ENCODE results near the gene CPD.

The CPD gene

GRCh38 chr17:30352240-30352814, 26.4 kb upstream of the CPD start:
- in situ Hi-C loops (cut with MboI; ENCODE audit: low sequenced_read_pairs) = no loop called here

DNA sequence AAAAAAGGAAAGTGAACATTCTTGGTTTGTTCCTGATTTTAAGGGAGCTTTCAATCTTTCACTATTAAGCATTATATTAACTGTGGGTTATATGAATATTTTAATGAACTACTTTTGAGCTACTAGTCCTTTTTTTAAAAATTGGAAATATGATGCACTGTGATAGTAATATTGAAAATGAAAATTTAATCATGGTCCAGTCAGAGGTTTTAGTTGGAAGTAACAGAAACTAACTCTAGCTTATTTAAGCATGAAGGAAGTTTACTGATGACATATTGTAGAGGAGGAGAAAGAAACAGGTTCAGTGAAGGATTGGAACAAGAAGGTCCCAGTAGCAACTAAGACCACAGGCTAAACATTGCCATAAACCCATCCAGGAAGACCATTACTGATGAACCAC, 24.0 kb upstream of the CPD start:
- in situ Hi-C loops (cut with MboI; ENCODE audit: low sequenced_read_pairs) = no loop called here

DNA sequence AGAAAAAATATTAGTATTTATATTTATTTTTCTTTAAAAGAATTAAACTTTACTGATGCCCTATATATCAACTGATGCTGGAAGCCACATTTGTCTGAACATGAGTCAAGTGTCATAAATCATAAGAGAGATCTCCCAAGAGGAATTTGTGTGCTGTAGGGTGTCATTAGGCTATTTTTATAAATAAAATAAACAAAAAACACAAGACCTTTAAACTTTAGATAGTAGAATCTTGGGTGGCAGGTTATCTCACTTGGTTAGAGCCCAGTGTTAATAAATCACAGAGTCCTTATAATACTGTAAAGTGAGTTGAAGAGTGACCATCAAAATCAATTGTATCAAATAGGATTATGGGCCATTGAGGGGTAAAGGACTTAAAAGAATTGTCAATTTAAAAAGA, 21.3 kb upstream of the CPD start:
- in situ Hi-C loops (cut with MboI; ENCODE audit: low sequenced_read_pairs) = no loop called here

GRCh38 chr17:30358055-30358760, 20.5 kb upstream of the CPD start:
- in situ Hi-C loops (cut with MboI; ENCODE audit: low sequenced_read_pairs) = no loop called here

GRCh38 chr17:30360086-30360808, 18.5 kb upstream of the CPD start:
- in situ Hi-C loops (cut with MboI; ENCODE audit: low sequenced_read_pairs) = no loop called here

- in situ Hi-C loops (cut with MboI; ENCODE audit: low sequenced_read_pairs) = no loop called here
Measured at GRCh38 chr17:30361766-30362279, 16.9 kb upstream of the CPD start.

DNA sequence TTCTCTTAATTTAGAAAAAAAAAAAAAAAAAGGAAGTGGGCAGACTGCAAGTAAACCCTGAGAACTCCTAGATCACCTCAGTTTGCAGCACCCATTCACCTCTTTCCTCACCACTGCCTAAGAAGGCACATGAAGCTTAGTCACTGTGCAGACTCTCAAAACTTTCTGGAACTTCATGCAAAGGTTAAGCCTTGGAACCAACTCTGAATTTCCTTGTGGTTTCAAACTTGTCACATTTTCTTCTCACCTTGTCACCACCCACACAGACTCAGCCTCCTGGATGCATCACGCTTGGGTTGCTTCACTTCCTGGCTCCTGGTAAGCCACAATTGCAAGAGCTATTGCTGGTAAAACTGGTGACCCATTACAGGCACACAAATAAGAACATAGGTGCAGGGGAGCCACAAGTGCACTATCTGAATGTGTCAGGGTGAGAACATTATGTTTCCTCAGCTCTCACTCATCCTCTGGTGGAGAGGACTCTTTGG, 15.0 kb upstream of the CPD start:
- in situ Hi-C loops (cut with MboI; ENCODE audit: low sequenced_read_pairs) = no loop called here

GRCh38 chr17:30366536-30366935, 12.2 kb upstream of the CPD start:
- in situ Hi-C loops (cut with MboI; ENCODE audit: low sequenced_read_pairs) = no loop called here

DNA sequence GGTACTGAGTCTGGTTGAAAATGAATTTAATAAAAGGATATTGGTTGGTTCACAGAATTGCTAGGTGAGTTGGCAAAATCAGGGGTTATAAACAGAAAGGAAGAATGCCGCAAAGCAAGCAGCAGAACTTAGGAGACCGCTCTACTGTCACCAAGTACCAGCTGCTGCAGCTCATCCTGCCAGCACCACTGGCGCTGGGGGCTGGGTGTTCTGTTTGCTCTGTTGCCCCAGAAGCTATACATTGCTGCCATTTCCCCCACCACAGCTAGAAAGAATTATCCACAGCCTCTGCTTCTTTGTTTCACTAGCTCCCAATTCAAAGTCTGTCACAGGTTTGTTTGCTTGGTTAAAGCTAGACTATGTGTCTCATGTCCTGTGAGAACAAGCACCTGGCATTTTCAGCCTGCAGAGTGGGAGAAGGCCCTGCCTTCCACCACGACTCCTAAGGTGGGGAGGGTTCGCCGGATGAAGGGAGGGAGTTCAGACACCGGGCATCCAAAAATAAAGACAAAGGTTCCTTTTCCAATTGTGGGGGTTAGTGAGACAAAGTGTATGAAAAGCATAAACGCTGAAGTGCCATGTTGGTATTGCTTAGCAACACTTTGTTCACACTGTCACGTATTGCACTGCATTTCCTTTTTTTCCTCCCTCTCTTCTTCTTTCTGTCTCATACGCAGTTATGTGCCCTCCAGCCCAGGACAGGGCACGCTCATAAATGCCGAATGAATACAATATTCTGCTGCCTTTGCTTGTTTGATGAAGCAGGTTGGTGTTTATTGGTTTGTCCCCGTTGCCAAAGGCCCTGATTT, 9.6 kb upstream of the CPD start:
- in situ Hi-C loops (cut with MboI; ENCODE audit: low sequenced_read_pairs) = no loop called here

DNA sequence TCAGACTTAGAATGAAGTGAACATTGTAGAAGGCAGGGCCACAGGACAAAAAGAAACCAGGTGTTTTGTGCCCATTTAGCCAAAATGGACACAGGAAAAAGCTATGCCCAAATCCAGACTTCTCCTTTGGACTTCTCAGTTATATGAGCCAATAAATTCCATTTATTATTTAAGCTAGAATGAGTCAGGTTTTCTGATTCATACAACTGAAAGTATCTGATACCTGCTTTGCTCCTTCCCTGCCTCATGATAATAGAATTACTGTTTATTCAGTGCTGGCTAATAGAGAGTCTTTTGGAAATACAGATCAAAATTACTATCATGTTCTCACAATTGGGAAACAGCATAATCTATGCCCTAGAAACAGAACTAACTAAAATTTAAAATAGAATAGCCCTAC, 8.7 kb upstream of the CPD start:
- in situ Hi-C loops (cut with MboI; ENCODE audit: low sequenced_read_pairs) = no loop called here

GRCh38 chr17:30372755-30373154, 6.0 kb upstream of the CPD start:
- in situ Hi-C loops (cut with MboI; ENCODE audit: low sequenced_read_pairs) = no loop called here

DNA sequence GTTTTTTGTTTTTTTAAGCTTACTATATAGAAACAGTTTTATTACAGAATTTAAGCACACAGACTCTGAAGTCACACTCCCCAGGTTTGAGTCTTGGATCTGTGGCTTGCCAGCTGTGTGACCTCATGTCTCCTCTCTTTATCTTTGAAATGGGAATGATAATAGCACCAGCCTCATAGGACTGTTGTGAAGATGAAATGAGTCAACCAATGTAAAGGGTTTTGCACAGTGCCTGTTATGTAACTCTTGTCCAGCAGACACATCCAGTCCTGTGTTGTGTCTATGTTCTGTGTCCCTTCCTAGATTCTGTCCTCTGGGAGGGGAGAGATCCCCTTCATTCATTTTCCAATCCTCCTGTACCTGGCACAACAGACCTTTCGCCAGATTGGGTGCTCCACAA, 3.1 kb upstream of the CPD start:
- in situ Hi-C loops (cut with MboI; ENCODE audit: low sequenced_read_pairs) = no loop called here

GRCh38 chr17:30376621-30377452, 1.9 kb upstream of the CPD start:
- in situ Hi-C loops (cut with MboI; ENCODE audit: low sequenced_read_pairs) = no loop called here

- in situ Hi-C loops (cut with MboI; ENCODE audit: low sequenced_read_pairs) = no loop called here
Measured at GRCh38 chr17:30377574-30378240, 1.0 kb upstream of the CPD start.

DNA sequence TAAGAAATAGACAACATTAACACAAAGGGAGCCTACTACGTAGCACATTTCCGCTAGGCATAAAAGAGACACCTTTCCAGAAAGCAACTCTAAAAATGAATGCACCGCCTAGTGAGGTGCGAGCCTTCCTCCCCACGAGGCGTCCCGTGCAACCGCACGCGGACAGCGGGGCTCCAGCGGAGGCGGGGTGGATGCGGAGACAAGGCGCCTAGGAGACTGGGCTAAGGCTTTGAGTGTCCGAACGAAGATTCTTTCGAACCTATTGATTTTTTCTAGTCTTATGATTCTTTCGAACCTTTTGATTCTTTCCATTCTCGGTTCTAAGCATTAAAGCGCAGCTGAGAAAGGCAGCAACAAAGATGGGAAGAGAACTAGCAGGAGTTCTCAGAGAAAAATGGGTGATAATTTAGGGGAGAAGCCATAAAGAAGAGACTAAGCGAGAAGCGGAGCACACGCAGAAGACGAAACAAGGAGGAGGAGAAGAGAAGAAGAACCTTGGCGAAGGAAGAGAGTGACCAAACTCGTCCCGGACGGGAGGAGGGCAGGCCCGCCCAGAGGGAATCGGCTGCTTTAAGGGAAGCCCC, 394 bp upstream of the CPD start:
- in situ Hi-C loops (cut with MboI; ENCODE audit: low sequenced_read_pairs) = no loop called here

DNA sequence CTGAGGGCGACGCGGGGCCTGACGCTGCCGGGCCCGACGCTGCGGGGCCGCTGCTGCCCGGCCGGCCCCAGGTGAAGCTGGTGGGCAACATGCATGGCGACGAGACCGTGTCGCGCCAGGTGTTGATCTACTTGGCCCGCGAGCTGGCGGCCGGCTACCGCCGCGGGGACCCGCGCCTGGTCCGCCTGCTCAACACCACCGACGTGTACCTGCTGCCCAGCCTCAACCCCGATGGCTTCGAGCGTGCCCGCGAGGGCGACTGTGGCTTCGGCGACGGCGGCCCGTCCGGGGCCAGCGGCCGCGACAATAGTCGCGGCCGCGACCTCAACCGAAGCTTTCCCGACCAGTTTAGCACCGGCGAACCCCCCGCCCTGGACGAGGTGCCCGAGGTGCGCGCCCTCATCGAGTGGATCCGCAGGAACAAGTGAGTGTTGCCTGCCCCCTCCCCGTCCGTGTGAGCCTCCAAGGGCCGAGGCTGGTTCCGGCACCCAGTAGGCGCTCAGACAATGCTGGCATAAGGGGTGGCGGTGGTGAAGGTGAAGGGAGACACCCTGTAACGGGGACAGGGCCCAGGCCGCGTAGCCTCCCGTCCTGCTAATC, 676 bp downstream of the CPD start:
- in situ Hi-C loops (cut with MboI; ENCODE audit: low sequenced_read_pairs) = no loop called here

- in situ Hi-C loops (cut with MboI; ENCODE audit: low sequenced_read_pairs) = no loop called here
Measured at GRCh38 chr17:30379903-30380381, 1.2 kb downstream of the CPD start.

- in situ Hi-C loops (cut with MboI; ENCODE audit: low sequenced_read_pairs) = no loop called here
Measured at GRCh38 chr17:30380643-30381339, 2.1 kb downstream of the CPD start.

Measured in HL-60/S4 treated with phorbol 12-myristate 13-acetate at 8.2 ng/mL for 4 days and 3 days (cell line).